Subcutaneous adipose tissue (tissue), 4 donors: Measurements from ENCODE around the gene SPRYD3. TPM values are rescaled to one million over a fixed set of nuclear protein-coding genes. Genes with fewer than 3 reads are reported as not detected.

Experiments
- total RNA-seq, 4 donors: library from RNA; depleted of rRNA; stranded (reverse); fragments of >200 nt; gene quantifications; one replicate each; pipeline ENCODE4 v1.1.0, GENCODE V29; 2016
- TF ChIP-seq, protein P1 (sequence below): fragments of 450-650 bp; IDR thresholded peaks from one replicate; pipeline ENCODE4 v1.5.1; 2016; ENCODE audit warnings: low read depth, mild to moderate bottlenecking, control low read depth, antibody characterized with exemption, moderate library complexity

The SPRYD3 gene
- total RNA-seq, 4 donors from 2014 or later: 20.4 to 41.8 (median 24.6) TPM

DNA sequence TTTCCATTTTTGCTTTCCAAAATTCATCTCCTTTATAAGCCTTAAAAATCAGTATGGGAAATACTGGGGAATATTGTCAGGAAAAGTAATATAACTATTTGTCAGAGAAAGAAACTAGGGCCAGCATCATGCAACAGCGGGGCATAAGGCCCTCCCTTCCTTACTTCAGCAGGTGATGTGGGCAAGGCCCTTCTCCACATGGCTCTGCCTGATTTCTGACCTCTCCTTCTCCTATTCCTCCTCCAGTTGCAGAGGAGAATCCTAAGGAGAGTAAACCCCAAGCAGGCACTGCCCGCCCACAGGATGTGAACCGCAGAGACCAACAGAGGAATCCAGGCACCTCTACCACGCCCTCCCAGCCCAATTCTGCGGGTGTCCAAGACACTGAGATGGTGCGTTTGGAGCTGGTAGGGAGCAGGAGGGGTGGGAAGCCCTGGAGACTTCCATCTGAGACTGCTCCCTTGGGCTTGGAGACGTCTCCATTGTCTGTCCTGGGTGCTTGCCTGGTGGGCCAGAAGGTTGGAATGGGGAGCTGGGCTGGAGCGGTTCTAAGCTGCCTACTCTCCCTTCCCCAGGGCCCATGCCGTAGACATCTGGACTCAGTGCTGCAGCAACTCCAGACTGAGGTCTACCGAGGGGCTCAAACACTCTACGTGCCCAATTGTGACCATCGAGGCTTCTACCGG, 21.4 kb upstream of the SPRYD3 start:
- TF ChIP-seq, protein P1, sequence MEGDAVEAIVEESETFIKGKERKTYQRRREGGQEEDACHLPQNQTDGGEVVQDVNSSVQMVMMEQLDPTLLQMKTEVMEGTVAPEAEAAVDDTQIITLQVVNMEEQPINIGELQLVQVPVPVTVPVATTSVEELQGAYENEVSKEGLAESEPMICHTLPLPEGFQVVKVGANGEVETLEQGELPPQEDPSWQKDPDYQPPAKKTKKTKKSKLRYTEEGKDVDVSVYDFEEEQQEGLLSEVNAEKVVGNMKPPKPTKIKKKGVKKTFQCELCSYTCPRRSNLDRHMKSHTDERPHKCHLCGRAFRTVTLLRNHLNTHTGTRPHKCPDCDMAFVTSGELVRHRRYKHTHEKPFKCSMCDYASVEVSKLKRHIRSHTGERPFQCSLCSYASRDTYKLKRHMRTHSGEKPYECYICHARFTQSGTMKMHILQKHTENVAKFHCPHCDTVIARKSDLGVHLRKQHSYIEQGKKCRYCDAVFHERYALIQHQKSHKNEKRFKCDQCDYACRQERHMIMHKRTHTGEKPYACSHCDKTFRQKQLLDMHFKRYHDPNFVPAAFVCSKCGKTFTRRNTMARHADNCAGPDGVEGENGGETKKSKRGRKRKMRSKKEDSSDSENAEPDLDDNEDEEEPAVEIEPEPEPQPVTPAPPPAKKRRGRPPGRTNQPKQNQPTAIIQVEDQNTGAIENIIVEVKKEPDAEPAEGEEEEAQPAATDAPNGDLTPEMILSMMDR: no peak

DNA sequence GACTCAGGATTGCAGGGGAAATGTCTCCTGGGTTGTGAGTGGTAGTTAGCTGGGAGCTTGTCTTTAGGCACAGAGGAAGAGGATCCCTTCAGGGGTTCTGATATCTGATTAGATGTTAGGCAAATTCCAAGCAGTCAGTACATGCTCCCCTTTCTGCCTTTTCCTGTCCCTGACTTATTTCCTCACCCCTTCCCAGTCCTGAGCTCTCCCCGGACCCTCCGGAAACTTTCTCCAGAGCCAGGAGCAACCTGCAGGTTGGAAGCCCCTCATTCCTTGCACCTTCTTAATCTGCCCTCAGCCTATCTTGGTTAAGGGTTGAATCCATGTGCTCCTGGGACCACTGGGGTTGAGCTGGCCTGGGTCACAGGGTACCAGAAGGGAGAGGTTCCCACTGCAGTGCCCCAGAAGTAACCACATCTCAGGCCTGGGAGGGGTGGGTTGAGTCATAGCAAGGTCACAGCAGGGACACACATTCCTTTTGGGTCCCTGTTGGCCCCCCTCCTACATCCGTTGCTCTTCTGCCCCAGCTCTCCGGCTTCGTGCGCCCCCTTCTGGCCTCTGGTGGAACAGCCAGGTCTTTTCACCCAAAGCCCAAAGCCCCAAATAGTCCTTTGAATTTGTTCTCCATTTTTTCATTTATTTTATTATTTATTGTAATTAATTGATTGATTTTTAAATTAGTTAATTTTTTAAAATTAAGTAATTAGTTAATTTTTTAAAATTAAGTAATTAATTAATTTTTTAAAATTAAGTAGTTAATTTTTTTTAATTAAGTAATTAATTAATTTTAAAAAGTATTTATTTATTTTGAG, 20.1 kb upstream of the SPRYD3 start:
- TF ChIP-seq, protein P1: no peak

DNA sequence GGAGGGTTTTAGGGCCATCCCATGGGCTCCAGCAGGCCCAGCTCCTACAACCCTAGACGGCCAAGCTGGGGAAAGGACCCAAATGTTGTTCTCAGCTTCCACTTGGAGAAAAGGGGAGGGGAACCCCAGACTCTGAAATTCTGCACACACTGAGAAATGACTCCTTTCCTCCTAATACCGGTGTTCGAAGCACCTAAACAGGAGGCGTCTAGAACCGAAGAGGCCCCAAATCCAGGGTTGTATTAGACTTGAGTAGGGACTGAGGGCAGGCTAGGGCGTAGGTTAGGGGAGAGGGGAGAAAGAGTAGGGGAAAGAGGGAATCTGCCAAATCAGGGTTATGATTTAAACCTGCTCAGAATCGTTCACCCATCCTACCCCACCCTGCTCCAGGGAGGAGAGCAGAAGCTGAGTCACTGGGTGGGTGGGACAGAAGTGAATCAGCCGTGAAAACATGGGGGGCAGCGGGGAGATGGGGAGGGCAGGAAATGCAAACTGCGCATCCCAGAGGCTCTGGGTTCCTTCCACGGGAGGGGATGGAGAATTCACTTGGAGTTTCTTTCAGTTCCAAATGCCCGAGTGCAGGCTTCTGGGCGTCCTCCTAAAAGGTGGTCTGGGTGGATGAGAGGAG, 19.3 kb upstream of the SPRYD3 start:
- TF ChIP-seq, protein P1: no peak

DNA sequence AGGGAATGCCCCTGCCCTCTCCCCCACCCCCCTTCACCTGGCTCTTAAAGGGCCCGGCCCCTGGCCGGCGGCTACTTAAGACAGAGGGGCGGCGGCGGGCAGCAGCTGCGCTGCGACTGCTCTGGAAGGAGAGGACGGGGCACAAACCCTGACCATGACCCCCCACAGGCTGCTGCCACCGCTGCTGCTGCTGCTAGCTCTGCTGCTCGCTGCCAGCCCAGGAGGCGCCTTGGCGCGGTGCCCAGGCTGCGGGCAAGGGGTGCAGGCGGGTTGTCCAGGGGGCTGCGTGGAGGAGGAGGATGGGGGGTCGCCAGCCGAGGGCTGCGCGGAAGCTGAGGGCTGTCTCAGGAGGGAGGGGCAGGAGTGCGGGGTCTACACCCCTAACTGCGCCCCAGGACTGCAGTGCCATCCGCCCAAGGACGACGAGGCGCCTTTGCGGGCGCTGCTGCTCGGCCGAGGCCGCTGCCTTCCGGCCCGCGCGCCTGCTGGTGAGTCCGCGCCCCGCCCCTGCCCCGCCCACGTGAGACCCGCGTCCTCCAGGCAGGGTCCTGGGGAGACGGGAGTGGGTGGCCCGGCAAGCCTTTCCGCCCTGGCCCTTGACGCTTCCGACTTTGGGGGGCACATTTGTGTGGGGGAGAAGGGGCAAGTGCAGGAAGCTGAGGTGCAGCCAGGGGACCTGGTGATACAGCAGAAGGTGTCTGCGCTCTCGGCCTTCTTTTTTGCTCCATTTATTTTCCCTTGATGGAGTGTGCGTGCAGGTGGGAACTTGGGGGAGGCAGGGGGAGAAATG, 18.6 kb upstream of the SPRYD3 start, which contains the start of gene IGFBP6:
IGFBP6 (plus strand) TSS at position 104 of the 790 bp plus-strand sequence; CDS start at position 155, 51 bp downstream.
- TF ChIP-seq, protein P1: no peak

DNA sequence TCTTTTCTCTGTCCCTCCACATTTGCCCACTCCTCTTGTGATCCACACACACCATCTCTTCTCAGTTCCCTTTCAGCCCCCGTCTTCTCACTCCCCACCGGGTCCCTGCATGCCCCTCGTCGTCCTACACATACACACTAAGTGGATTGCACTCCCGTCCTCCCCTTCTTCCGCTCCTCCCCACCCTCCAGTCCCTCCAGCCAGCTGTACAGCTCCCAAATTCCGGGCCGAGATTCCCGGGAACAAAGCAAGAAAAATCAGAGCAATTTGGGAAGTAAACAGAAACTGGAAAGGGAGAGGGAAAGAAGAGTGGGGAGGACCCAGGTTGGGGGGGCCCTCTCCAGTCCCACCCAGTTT, 18.0 kb upstream of the SPRYD3 start:
- TF ChIP-seq, protein P1: no peak

DNA sequence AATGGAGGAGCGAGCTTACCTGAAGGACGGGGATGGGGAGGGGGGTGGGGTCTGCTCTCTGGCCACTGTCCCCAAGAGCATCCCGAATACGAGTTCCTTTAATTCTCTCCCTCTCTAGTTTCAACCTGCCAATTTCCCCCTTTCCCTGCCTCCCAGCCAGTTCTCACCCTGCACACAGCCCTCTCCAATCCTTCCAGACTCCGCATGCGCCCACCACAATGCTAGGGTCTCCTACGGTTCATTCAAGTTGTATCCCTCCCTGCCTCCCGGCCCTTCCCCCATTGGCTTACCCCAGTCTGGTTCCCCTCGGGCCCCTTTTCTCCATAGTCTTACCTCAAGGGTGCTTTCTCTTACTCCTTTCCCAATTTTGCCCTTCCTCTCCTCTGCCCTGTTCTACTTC, 17.6 kb upstream of the SPRYD3 start:
- TF ChIP-seq, protein P1: no peak
